Parathyroid adenoma (tissue), 2 donors: ENCODE results near the gene TADA1.
"Not testable (repeated sequence)": the region's sequence is repeated elsewhere in the genome, so short reads cannot be mapped to it uniquely, and the experiment has no call there.

Experiments used
- H2AFZ ChIP-seq: fragments of 300-600 bp; sonication (generic); one replicate; pipeline ENCODE4 v1.7.0; 2017; ENCODE audit warnings: antibody characterized with exemption, mild to moderate bottlenecking
- H3K27ac ChIP-seq: fragments of 300-600 bp; sonication (generic); one replicate; pipeline ENCODE4 v1.7.0; 2017
- H3K27me3 ChIP-seq: fragments of 300-600 bp; sonication (generic); one replicate; pipeline ENCODE4 v1.7.0; 2017; ENCODE audit warnings: low read length; ENCODE audit not compliant: control insufficient read depth, insufficient read depth
- H3K36me3 ChIP-seq: fragments of 300-600 bp; sonication (generic); one replicate; pipeline ENCODE4 v1.7.0; 2017; ENCODE audit warnings: low read length; ENCODE audit not compliant: control insufficient read depth, insufficient read depth
- H3K4me1 ChIP-seq: fragments of 300-600 bp; sonication (generic); one replicate; pipeline ENCODE4 v1.7.0; 2017; ENCODE audit warnings: control low read depth
- H3K4me2 ChIP-seq: fragments of 300-600 bp; sonication (generic); one replicate; pipeline ENCODE4 v1.7.0; 2017; ENCODE audit warnings: low read length
- H3K4me3 ChIP-seq: fragments of 300-600 bp; sonication (generic); one replicate; pipeline ENCODE4 v1.7.0; 2017; ENCODE audit warnings: low read depth, low read length
- H3K79me2 ChIP-seq: fragments of 300-600 bp; sonication (generic); one replicate; pipeline ENCODE4 v1.7.0; 2017; ENCODE audit warnings: control low read depth
- H3K9ac ChIP-seq: fragments of 300-600 bp; sonication (generic); one replicate; pipeline ENCODE4 v1.7.0; 2017; ENCODE audit warnings: mild to moderate bottlenecking
- H3K9me3 ChIP-seq: fragments of 300-600 bp; sonication (generic); one replicate; pipeline ENCODE4 v1.7.0; 2017; ENCODE audit warnings: low read length; ENCODE audit not compliant: control insufficient read depth
- CTCF ChIP-seq: fragments of 300-600 bp; sonication (generic); IDR thresholded peaks from one replicate; pipeline ENCODE4 v1.7.0; 2017; ENCODE audit warnings: antibody characterized with exemption, mild to moderate bottlenecking
- donor health status: primary hyperparathyroidism.

The TADA1 gene

GRCh38 chr1:166884040-166884642 is 8.1 kb upstream of the TADA1 start:
- TF ChIP-seq CTCF: peak; percentile 16
- Histone ChIP-seq H3K4me2 (no peak overlapping the region), H3K9ac (no peak overlapping the region), H3K9me3 (no peaks in the 10 kb centered on the region), H3K4me3 (no peak overlapping the region), H2AFZ (peak overlapping the region; percentile 53), H3K79me2 (no peaks in the 10 kb centered on the region), H3K36me3 (no peaks in the 10 kb centered on the region), H3K27me3 (no peaks in the 10 kb centered on the region), H3K27ac (no peak overlapping the region), H3K4me1 (no peaks in the 10 kb centered on the region)

GRCh38 chr1:166882893-166883292 is 6.8 kb upstream of the TADA1 start:
- Histone ChIP-seq H3K79me2 (no peaks in the 10 kb centered on the region), H3K27me3 (no peaks in the 10 kb centered on the region), H3K9ac (no peak overlapping the region), H3K36me3 (no peaks in the 10 kb centered on the region), H3K4me3 (no peak overlapping the region), H3K27ac (no peak overlapping the region), H3K4me2 (no peak overlapping the region), H2AFZ (no peak overlapping the region), H3K9me3 (no peaks in the 10 kb centered on the region), H3K4me1 (no peaks in the 10 kb centered on the region)
- TF ChIP-seq CTCF: no peak

- not testable (repeated sequence) for H3K4me3 ChIP-seq, H3K79me2 ChIP-seq, H3K9me3 ChIP-seq, H3K4me2 ChIP-seq, H3K27me3 ChIP-seq, H3K27ac ChIP-seq, H3K4me1 ChIP-seq, H3K36me3 ChIP-seq, H2AFZ ChIP-seq, H3K9ac ChIP-seq
Observed at GRCh38 chr1:166878173-166878917, 2.3 kb upstream of the TADA1 start.

GRCh38 chr1:166876540-166876838 is 425 bp upstream of the TADA1 start:
- H3K4me3 ChIP-seq: peak overlapping the region; percentile 87
- H3K27me3 ChIP-seq: no peaks in the 10 kb centered on the region
- H3K36me3 ChIP-seq: no peaks in the 10 kb centered on the region
- H3K27ac ChIP-seq: no peak overlapping the region
- no peak overlapping the region for H3K9ac ChIP-seq
- peak; percentile 24 for TF ChIP-seq CTCF
- H3K79me2 ChIP-seq: peaks cover 5% of the 10 kb centered on the region
- H3K9me3 ChIP-seq: no peaks in the 10 kb centered on the region
- H2AFZ ChIP-seq: peak overlapping the region; percentile 48
- H3K4me2 ChIP-seq: peak overlapping the region; percentile 50
- H3K4me1 ChIP-seq: no peaks in the 10 kb centered on the region

GRCh38 chr1:166875302-166875733 is 746 bp downstream of the TADA1 start:
- H2AFZ ChIP-seq: peak overlapping the region; percentile 89
- peak overlapping the region; percentile 89 for H3K27ac ChIP-seq
- TF ChIP-seq CTCF: no peak
- peaks cover 5% of the 10 kb centered on the region for H3K79me2 ChIP-seq
- H3K36me3 ChIP-seq: no peaks in the 10 kb centered on the region
- no peaks in the 10 kb centered on the region for H3K9me3 ChIP-seq
- no peak overlapping the region for H3K9ac ChIP-seq
- H3K4me1 ChIP-seq: no peaks in the 10 kb centered on the region
- peak overlapping the region; percentile 68 for H3K4me2 ChIP-seq
- H3K4me3 ChIP-seq: peak overlapping the region; percentile 87
- no peaks in the 10 kb centered on the region for H3K27me3 ChIP-seq
